ENCODE results near the gene TTLL10.

Gene TTLL10

DNA sequence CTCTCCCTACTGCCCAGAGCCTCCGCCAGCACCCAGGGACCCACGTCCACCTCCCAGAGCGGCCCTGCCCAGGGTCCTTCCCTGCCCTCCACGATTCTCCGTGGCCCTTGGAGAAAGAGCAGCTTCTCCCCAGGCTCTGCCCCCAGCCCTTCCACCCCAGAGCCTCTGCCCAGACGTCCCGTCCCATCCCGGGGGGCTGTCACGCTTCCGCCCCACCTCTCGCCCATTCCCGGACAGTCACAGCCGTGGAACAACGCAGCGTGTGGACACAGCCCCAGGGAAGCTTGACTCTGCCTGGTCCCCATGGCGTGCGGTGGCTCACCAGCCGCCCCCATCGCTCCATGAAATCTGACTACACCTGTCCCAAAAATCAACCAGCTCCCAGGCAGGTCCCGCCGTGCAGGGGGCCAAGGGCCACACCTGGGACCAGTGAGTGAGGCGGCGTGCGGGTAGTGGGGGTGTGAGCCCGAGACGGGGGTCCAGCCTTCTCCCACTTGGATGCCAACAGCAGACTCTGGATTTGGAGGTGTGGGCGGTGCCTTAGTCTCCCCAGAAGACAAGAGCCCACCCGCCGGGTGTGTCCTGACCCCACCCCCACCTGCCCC, 12.5 kb upstream of the TTLL10 start:
- Mint-ChIP-seq H3K36me3 (ENCODE audit: low read depth) (no peaks in the 10 kb centered on the region), H3K27ac (no peak overlapping the region), H3K27me3 (no peaks in the 10 kb centered on the region), H3K4me1 (peaks cover 5% of the 10 kb centered on the region), H3K9me3 (no peaks in the 10 kb centered on the region), H3K4me3 (no peak overlapping the region)
- no peak for DNase-seq
- no peak for ATAC-seq

GRCh38 chr1:1161683-1162079, 12.0 kb upstream of the TTLL10 start:
- peaks cover 5% of the 10 kb centered on the region for H3K4me1 Mint-ChIP-seq
- no peak overlapping the region for H3K27ac Mint-ChIP-seq
- no peak overlapping the region for H3K4me3 Mint-ChIP-seq
- H3K9me3 Mint-ChIP-seq: no peaks in the 10 kb centered on the region
- ATAC-seq (no peak), DNase-seq (no peak)
- H3K27me3 Mint-ChIP-seq: no peaks in the 10 kb centered on the region
- no peaks in the 10 kb centered on the region for H3K36me3 Mint-ChIP-seq (ENCODE audit: low read depth)

- Mint-ChIP-seq H3K27me3 (no peaks in the 10 kb centered on the region), H3K36me3 (ENCODE audit: low read depth) (no peaks in the 10 kb centered on the region), H3K4me3 (no peak overlapping the region), H3K9me3 (no peaks in the 10 kb centered on the region), H3K27ac (no peak overlapping the region), H3K4me1 (peaks cover 5% of the 10 kb centered on the region)
- no peak for DNase-seq
- ATAC-seq: no peak
These were observed 10.8 kb upstream of the TTLL10 start for GRCh38 chr1:1162597-1163537.

DNA sequence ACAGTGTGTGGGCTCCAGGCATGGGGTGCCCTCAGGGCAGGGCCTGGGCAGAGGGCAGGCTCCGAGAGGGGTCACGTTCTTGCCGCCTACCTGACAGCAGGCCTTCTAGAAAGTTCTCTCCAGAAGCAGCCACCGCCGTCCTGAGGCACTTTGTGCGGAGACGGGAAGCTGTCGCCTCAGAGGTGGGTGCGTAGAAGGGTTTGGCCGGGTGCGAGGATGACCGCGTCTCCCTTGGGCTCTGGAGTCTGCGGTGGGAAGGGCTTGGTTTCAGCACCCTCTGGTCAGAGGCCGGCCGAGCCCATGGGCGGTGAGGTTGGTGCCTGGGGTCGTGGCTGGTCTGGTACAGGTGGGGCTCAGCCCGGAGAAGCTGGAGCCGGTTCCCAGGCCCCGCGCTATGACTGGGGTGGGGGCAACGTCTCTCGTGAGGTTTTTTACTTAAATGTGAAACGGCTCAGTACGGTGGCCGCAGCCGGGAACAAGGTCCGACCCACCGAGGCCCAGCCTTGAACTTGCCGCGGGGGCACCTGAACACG, 10.1 kb upstream of the TTLL10 start:
- no peaks in the 10 kb centered on the region for H3K9me3 Mint-ChIP-seq

DNA sequence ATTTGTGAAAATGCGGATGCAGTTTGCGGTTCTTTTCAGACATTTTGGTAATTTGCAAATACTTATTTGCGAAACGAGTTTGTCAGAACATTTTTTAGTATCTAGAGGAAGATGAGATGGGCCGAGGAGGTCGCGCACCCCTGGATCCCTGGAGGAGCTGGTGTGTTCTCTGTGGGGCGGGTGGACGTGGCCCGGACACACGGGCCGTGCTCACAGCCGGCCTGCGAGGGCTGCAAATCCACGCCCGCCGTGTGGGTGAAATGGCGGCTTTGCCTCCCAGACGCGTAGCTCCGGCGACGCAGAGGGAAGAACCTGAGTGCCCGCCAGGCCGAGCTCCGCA, 9.3 kb upstream of the TTLL10 start:
- DNase-seq (no peak), ATAC-seq (no peak)
- Mint-ChIP-seq H3K9me3 (no peaks in the 10 kb centered on the region), H3K4me1 (peaks cover 5% of the 10 kb centered on the region), H3K4me3 (no peak overlapping the region), H3K36me3 (ENCODE audit: low read depth) (no peaks in the 10 kb centered on the region), H3K27me3 (no peaks in the 10 kb centered on the region), H3K27ac (no peak overlapping the region)

More for the DNA sequence above, 10.1 kb upstream of the TTLL10 start:
- Mint-ChIP-seq H3K27ac (no peak overlapping the region), H3K4me1 (peaks cover 5% of the 10 kb centered on the region), H3K4me3 (no peak overlapping the region), H3K36me3 (ENCODE audit: low read depth) (no peaks in the 10 kb centered on the region), H3K27me3 (no peaks in the 10 kb centered on the region)
- no peak for ATAC-seq
- DNase-seq: no peak

DNA sequence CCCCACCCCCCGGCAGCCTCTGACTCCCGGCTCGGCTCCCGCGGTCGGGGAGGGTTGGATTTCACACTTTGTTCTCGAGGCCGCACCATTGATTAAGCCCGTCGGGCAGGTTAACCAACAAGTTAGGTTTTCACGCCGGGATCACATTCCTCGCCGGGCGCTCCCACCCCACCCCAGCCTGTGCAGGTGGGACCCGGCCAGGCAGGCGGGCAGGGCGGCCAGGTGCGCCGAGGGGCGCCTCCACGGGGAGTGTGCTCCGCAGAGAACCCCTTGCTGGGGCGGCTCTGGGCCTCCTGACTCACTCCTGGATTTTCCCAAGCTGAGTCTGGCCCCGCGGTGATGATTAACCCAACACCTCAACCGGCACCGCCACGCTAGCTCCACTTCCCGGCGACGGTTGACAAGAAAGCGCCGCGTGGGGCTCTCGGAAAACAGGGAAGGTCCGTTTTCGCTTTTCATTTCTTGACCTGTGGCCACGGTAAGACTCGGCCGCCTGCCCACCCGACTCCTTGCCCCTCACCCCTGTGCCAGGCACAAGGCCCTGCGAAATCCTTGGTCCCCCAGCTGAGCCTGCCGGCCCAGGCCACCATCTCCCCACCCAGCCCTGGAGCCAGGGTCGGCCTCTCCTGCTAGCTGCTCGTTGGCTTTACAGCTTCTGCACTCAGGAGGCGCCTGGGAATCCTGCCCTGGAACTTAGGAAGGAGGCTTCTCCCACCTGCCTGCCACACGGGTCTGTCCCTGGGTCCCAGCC, 8.8 kb upstream of the TTLL10 start:
- H3K27ac Mint-ChIP-seq: no peak overlapping the region
- ATAC-seq (no peak), DNase-seq (no peak)
- H3K27me3 Mint-ChIP-seq: no peaks in the 10 kb centered on the region
- peaks cover 7% of the 10 kb centered on the region for H3K4me1 Mint-ChIP-seq
- no peak overlapping the region for H3K4me3 Mint-ChIP-seq
- H3K9me3 Mint-ChIP-seq: no peaks in the 10 kb centered on the region
- no peaks in the 10 kb centered on the region for H3K36me3 Mint-ChIP-seq (ENCODE audit: low read depth)

- DNase-seq (no peak), ATAC-seq (no peak)
- peaks cover 11% of the 10 kb centered on the region for H3K4me1 Mint-ChIP-seq
- H3K9me3 Mint-ChIP-seq: no peaks in the 10 kb centered on the region
- H3K27ac Mint-ChIP-seq: no peak overlapping the region
- H3K27me3 Mint-ChIP-seq: peaks cover 3% of the 10 kb centered on the region
- no peaks in the 10 kb centered on the region for H3K36me3 Mint-ChIP-seq (ENCODE audit: low read depth)
- H3K4me3 Mint-ChIP-seq: no peak overlapping the region
These were observed 8.2 kb upstream of the TTLL10 start for GRCh38 chr1:1165485-1165884.

GRCh38 chr1:1165900-1166421, 7.7 kb upstream of the TTLL10 start:
- ATAC-seq (no peak), DNase-seq (no peak)
- H3K4me3 Mint-ChIP-seq: no peak overlapping the region
- H3K9me3 Mint-ChIP-seq: no peaks in the 10 kb centered on the region
- H3K36me3 Mint-ChIP-seq (ENCODE audit: low read depth): no peaks in the 10 kb centered on the region
- H3K27ac Mint-ChIP-seq: no peak overlapping the region
- H3K27me3 Mint-ChIP-seq: peaks cover 3% of the 10 kb centered on the region
- H3K4me1 Mint-ChIP-seq: peaks cover 11% of the 10 kb centered on the region

GRCh38 chr1:1166642-1167397, 6.9 kb upstream of the TTLL10 start:
- Mint-ChIP-seq H3K36me3 (ENCODE audit: low read depth) (no peaks in the 10 kb centered on the region), H3K9me3 (no peaks in the 10 kb centered on the region), H3K27ac (no peak overlapping the region), H3K4me1 (peaks cover 14% of the 10 kb centered on the region), H3K4me3 (no peak overlapping the region), H3K27me3 (peaks cover 3% of the 10 kb centered on the region)
- ATAC-seq (no peak), DNase-seq (no peak)

GRCh38 chr1:1167398-1167821, 6.3 kb upstream of the TTLL10 start:
- Mint-ChIP-seq H3K27me3 (peaks cover 3% of the 10 kb centered on the region), H3K27ac (no peak overlapping the region), H3K4me3 (no peak overlapping the region), H3K4me1 (peaks cover 20% of the 10 kb centered on the region), H3K36me3 (ENCODE audit: low read depth) (no peaks in the 10 kb centered on the region), H3K9me3 (no peaks in the 10 kb centered on the region)
- DNase-seq (no peak), ATAC-seq (no peak)

DNA sequence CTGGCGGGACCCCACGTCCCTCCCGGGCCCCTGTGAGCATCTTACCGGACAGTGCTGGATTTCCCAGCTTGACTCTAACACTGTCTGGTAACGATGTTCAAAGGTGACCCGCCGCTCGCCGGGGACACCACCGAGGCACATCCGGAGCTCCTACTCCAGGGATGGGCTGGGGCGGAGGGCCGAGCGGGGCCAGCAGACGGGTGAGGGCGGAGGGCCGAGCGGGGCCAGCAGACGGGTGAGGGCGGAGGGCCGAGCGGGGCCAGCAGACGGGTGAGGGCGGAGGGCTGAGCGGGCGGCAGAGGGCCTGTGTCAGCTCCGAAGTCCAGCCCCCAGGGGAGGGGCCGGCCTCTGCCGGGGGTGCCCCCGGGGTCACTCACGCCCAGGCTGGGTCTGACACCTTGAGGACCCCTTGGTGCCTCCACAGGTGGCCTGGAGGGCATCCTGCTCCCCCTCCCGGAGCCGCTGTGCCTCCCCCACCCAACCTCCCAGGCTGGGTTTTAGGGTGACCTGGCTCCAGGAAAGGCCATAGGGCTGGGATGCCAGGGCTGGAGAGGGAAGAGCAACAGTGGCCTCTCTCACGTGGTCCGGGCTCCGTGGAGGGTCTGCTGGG, 5.7 kb upstream of the TTLL10 start:
- no peak for DNase-seq
- H3K36me3 Mint-ChIP-seq (ENCODE audit: low read depth): no peaks in the 10 kb centered on the region
- peaks cover 23% of the 10 kb centered on the region for H3K4me1 Mint-ChIP-seq
- H3K27me3 Mint-ChIP-seq: peaks cover 3% of the 10 kb centered on the region
- ATAC-seq: no peak
- H3K9me3 Mint-ChIP-seq: no peaks in the 10 kb centered on the region
- H3K4me3 Mint-ChIP-seq: no peak overlapping the region
- no peak overlapping the region for H3K27ac Mint-ChIP-seq

DNA sequence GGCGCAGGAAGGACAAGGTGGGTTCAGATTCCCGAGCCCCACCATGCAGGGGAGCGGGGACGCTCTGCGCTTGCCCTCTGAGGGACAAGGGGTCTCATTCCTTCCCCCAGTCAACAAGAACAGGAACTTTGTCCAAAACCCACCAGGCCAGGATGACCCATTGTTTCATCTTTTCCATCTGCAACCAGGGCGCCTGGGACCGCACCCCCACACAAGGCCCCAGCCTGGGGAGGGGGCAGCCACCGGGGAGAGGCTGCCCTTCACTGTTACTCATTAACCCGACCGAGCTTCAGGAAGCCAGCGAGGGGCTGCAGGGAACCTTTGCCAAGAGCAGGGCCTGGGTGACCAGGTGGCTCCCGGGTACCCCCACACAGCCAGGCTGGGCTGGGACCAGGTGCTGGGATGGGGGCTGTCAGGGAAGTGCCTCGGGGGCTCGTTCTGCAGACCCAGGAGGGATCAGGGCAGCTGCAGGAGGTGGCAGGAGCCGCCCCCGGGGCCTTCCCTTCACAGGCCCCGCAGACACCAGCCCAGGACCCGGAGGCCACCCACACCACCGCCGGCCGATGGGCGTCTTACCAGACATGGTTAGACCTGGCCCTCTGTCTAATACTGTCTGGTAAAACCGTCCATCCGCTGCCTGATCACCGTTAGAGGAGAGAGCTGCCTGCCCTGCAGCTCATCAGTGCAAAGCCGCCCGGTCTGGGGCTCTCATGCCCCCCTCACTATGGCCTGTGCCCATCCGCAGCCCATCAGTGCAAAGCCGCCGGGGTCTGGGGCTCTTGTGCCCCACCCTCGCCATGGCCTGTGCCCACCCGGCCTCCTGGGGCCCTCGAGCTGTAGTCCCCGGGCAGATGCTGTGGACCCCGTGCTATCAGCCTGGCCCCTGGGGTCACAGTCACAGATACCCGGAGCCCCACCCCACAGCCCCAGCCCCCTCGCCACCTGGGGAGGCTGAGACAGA, 4.9 kb upstream of the TTLL10 start:
- no peak for DNase-seq
- Mint-ChIP-seq H3K27me3 (peaks cover 3% of the 10 kb centered on the region), H3K36me3 (ENCODE audit: low read depth) (no peaks in the 10 kb centered on the region), H3K4me3 (no peak overlapping the region), H3K27ac (no peak overlapping the region), H3K9me3 (no peaks in the 10 kb centered on the region), H3K4me1 (peaks cover 27% of the 10 kb centered on the region)
- ATAC-seq: no peak
